Measurements from ENCODE around the gene MATN1. TPM values are rescaled to one million over a fixed set of nuclear protein-coding genes. Genes with fewer than 3 reads are reported as not detected.

The MATN1 gene
- total and polyA plus RNA-seq, 4 donors: 0.19 TPM; not detected in 3

GRCh38 chr1:30678209-30678608, 45.2 kb downstream of the MATN1 start:
- no peaks in the 10 kb centered on the region for H3K36me3 ChIP-seq (ENCODE audit: control insufficient read depth in 4 of 4, insufficient read depth in 3 of 4, low read depth in 1 of 4, low read length in 3 of 4)
- H3K9me3 ChIP-seq (ENCODE audit: control insufficient read depth in 4 of 4, low read length in 3 of 4): no peaks in the 10 kb centered on the region
- H3K27ac ChIP-seq (ENCODE audit: low read depth in 1 of 2, low read length in 2 of 2): no peak overlapping the region
- 64% methylated on average over 3 of the region's 3 CpGs for WGBS
- no peak overlapping the region for H3K9ac ChIP-seq (ENCODE audit: low read depth in 1 of 2, low read length in 2 of 2)
- no peaks in the 10 kb centered on the region for H3K27me3 ChIP-seq (ENCODE audit: control insufficient read depth in 4 of 4, insufficient read depth in 4 of 4, low read length in 3 of 4)
- DNase-seq (ENCODE audit: low spot score): no peak
- H3K4me3 ChIP-seq (ENCODE audit: low read depth in 1 of 3, low read length in 3 of 3): no peak overlapping the region
- peaks cover 0 to 8% (median 0%) of the 10 kb centered on the region in 4 donors for H3K4me1 ChIP-seq (ENCODE audit: control insufficient read depth in 4 of 4, insufficient read depth in 4 of 4, low read length in 3 of 4)
- TF ChIP-seq ATF3 (IDR thresholded peaks at IDR 0.05) (no peak), EGR1 (IDR thresholded peaks at IDR 0.05; ENCODE audit: low read depth in 2 of 2) (no peak), MAX (IDR thresholded peaks at IDR 0.05) (no peak), RXRA (IDR thresholded peaks at IDR 0.05) (no peak), JUND (IDR thresholded peaks at IDR 0.05) (no peak), YY1 (IDR thresholded peaks at IDR 0.05) (no peak), HNF4G (IDR thresholded peaks at IDR 0.05) (no peak), CTCF (IDR thresholded peaks at IDR 0.05; ENCODE audit: low read depth, low read length, missing input control) (no peak), FOXA1 (IDR thresholded peaks at IDR 0.05) (no peak)

- Histone ChIP-seq H3K9ac (ENCODE audit: low read depth in 1 of 2, low read length in 2 of 2) (no peak overlapping the region), H3K4me3 (ENCODE audit: low read depth in 1 of 3, low read length in 3 of 3) (no peak overlapping the region), H3K4me1 (ENCODE audit: control insufficient read depth in 4 of 4, insufficient read depth in 4 of 4, low read length in 3 of 4) (peaks cover 0 to 8% (median 0%) of the 10 kb centered on the region in 4 donors), H3K36me3 (ENCODE audit: control insufficient read depth in 4 of 4, insufficient read depth in 3 of 4, low read depth in 1 of 4, low read length in 3 of 4) (no peaks in the 10 kb centered on the region), H3K27me3 (ENCODE audit: control insufficient read depth in 4 of 4, insufficient read depth in 4 of 4, low read length in 3 of 4) (no peaks in the 10 kb centered on the region), H3K27ac (ENCODE audit: low read depth in 1 of 2, low read length in 2 of 2) (no peak overlapping the region), H3K9me3 (ENCODE audit: control insufficient read depth in 4 of 4, low read length in 3 of 4) (no peaks in the 10 kb centered on the region)
- 86% methylated on average over 2 of the region's 2 CpGs for WGBS
- no peak for DNase-seq (ENCODE audit: low spot score)
- TF ChIP-seq NR2F2 (IDR thresholded peaks at IDR 0.05) (no peak), RAD21 (IDR thresholded peaks at IDR 0.05) (no peak), EGR1 (IDR thresholded peaks at IDR 0.05; ENCODE audit: low read depth in 2 of 2) (no peak), CTCF (IDR thresholded peaks at IDR 0.05; ENCODE audit: low read depth, low read length, missing input control) (no peak), FOXA2 (IDR thresholded peaks at IDR 0.05) (no peak), ZBTB33 (IDR thresholded peaks at IDR 0.05) (no peak), YY1 (IDR thresholded peaks at IDR 0.05) (no peak), RXRA (IDR thresholded peaks at IDR 0.05) (no peak)
These were observed 45.9 kb downstream of the MATN1 start for GRCh38 chr1:30677471-30677870.
